GM18861 (cell line): ENCODE measurements around the gene AGRN.
"Not testable (repeated sequence)": the region's sequence is repeated elsewhere in the genome, so short reads cannot be mapped to it uniquely, and the experiment has no call there.

Experiments
- ATAC-seq: cut with Tn5 transposase; IDR thresholded peaks from one replicate; pipeline ENCODE4 v1.9.1; 2021; ENCODE audit not compliant: unreplicated experiment

The AGRN gene

DNA sequence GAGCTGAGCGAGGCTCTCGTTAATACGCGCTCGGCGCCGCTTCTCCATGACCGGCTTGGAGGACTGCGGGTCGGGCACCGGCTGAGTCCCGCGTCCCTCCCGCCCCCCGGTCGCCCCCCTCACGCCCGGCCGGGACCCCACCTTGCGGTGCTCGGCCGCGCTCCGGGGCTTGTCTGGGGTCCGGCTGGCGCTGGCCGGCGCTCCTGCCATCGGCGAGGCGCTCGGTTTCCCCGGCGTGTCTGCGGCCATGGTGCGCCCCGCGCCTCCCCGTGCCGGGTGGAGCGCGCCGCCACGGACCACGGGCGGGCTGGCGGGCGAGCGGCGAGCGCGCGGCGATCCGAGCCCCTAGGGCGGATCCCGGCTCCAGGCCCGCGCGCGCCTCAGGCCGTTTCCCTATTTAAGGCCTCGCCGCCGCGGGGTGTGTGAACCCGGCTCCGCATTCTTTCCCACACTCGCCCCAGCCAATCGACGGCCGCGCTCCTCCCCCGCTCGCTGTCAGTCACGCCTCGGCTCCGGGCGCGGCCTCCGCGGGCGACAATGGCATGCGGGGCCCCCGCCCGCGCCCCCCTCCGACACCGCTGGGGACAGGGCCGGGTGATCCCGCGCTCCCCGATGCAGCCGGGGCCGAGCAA lies 20.1 kb upstream of the AGRN start, which contains the start of gene HES4:
Gene HES4, minus strand, starts transcription at position 373 of the 632 bp plus-strand sequence. Its CDS starts 124 bp downstream, at position 249.
- ATAC-seq, result no peak

DNA sequence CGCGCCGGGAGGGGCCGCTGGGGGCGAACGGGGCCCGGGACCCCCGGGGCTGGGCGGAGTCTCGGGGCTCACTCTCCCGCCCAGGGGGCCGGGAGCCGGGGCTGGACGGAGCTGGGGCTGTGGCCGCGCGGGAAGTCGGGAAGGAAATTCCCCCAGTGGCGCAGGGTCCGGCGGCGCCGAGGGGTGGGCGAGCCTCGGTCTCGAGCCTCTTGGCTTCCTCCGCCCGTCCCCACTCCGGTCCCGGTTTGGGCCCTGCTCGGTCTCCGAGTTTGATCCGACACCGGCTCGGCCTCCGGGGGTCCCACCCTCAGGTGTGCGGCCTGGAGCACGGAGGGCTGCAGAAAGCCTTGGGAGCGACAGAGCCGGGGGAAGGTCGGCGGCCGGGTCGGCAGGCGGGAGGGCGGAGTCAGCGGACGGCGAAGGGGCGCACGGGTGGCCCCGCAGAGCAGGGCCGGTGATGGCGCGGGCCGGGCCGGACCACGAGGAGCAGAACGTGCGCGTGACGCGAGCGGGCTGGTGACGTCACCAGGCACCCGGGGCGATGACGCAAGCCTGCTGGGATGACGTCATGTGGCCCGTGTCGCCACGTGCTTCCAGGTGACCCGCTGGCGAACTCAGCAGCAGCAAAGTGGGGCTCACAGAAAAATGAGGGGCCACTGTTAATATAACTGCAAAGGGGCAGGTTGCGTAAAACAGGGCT lies 19.4 kb upstream of the AGRN start:
- ATAC-seq, result no peak

DNA sequence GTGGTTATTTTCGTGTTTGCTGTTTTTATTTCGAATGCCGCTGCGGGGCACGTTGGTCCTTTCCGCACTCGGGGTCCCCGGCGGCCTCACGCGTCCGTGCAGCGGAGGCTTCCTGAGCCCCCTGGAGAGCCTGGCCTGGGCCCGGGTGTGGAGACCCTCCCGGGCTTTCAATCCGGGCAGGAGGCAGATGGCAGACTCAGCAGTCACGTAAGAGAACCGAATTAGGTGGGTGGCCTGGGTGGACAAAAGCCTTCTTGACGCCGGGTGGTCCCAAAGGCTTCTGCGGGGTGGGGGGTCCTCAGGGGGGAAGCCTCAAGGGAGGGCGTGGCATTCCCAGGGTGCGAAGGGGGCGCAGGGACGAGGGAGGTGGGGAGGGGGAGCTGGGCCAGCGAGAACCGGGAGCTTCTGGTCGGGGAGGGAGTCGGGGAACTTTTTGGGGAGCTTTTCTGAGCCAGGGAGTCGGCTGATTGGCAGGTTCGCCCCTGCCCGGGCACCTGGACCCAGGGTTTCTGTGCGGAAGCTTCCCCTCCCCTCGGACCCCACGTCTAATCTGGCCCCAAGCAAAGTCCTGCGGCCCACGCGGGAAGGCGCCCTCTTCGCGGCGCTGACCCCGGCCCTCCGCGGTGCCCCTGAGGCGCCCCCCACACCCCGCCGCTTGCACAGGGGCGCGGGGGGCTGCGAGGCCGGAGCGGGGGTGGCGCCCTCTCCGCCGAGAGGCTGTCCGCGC lies 18.7 kb upstream of the AGRN start:
- ATAC-seq, result no peak

DNA sequence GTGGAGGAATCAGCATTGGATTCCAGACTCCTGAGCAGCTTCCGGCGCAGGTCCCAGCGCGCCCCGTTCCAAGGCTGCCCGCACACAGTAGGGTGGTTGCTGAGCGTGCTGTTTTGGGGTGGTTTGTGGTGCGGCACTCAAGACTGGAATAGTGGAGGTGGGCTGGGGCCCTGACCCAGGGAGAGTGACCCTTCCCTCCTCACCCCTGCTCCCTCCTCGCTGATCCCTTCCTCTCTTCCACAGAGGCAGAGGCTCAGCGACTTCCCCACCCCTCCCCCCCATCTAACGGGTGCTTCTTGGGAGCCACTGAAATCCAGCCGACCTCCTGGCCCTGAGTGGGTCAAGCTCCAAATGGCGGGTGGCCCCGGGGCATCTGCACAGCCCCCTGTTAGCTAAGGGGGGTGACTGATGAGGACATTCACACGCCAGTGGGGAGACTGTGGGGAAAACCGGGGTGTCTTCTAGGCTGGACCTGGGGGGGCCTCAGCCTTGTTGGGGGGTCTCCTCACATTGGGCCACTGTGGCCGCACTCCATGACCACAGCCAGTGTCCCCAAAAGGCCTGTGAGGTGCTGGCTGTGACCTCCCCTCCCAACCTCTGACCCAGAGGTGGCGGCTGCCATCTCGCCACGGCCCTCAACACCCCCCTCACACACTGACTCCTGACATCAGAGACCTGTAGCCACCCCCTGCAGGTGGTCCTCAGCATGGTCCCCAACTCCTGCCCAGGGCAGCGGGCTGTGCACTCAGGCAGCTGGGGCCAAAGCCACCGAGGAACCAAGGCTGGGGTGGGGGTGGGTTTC lies 16.1 kb upstream of the AGRN start:
- no peak for ATAC-seq

DNA sequence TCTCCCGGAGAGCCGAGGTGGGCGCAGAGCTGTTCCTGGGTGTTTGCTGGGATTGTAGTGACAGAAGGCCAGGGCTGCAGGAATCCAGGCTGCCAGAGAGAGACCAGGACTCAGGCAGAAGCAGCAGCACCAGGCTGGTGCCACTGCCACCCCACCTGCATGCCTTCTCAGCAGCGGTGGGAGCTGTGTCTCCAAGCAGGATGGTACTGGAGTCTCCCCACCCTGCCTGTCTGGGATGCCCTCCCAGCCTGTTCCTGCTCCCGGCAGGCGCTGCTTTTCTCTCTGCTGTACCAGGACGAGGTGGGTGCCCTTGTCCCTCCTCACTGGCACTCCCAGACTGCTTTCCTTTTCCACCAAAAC lies 15.5 kb upstream of the AGRN start:
- no peak for ATAC-seq

DNA sequence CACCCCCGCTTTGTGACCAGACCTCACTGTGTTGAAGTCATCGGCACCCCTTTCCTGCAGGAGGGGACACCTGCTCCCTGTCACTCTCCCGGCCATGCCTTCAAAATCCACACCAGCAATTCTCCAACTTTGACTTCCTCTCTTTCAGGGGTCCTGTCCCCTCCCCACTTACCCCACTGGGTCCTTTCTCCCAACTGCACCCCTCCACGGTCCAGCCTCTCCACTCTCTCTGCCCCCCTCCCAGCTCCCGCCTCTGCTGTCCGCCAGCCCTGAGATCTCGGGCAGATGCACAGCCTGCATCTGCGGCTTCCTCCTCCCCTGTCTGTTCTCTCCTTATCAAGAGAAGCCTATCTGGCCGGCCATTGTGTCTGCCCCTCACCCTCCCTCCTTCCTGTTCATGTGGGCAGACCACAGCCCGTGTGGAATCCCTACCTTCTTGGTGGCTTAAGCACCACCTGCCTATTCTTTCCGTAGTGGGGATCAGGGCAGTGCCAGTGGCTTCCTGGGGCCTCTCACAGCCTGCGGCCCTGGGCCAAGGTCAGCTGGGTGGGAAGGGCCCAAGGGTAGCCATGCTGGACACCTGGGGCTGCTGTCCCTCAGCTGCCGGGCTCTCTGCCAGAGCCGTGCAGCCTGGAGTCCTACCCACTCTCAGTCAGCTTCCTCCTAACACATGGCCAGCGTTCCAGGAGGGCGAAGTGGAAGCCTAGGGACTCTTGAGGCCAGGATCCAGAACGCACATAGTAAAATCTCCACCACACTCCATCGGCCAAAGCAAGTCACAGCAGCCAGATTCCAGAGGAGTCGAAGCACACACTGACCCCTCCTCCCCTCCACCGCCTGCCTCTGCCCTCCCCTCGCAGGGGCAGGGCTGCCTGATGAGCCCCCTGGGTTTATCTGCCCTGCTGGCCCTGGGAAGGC lies 14.9 kb upstream of the AGRN start:
- no peak for ATAC-seq

DNA sequence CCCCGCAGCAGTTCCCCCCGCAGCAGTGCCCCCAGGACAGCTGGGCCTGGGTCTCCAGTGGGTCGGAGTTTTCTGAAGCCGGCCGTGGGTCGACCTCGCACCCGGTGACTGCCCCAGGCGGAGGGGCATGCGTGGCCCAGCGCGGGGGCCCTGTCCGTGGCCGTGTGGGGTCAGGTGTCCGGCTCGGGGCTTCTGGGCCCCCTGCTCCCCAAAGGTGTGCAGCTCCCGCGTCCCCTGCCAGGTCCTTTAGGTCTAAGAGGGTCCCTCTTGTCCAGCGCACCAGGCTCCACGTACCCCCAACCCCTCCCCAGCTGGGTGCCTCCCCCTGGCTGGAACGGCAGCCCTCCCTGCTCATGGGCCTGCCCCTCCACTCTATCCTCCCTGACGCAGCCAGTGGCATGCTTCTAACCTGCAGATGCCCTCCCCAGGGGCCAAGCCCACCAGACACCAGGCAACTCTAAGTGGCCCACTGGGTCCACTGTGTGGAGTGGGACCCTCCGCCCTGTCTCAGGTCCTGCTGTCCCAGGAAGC lies 14.1 kb upstream of the AGRN start:
- ATAC-seq, result no peak

DNA sequence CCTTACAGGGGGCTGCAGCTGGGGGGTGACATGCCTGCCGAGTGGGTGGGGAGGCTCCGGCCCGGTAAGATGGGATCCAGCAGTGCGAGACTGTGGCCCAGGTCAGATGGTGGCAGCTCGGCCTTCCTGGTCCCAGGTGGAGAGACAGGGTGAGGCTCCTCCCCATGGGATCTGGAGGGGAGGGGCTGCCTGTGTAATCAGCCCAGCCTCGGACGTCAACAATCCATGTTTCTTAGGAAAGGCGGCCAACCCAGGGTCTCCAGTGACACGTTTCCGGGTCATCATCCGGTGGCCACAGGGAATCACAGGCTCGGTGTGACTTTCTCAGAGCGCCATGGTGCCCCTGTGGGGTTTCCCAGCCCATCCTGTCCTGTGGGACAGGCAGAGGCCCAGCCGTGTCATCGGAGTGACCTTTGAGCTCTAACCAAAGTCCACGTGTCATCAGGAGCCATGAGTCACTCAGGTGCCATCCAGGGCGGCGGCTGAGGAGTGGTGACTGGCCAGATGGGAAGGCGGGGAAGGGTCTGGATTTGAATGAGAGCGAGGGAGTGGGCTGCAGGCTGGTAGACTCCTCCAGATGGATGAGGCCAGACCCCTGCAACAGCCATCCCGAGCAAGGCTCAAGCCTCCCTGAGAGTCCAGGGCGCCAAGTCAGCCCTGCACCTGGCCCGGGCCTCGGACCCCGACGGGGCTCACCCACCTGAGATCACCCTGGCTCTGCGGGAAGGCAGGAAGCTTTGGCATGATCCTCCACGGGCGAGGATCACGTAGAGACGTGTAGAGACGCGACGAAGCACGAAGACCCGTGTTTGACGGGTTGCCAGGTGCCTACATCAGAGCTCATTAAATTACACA lies 13.4 kb upstream of the AGRN start:
- ATAC-seq, result no peak

DNA sequence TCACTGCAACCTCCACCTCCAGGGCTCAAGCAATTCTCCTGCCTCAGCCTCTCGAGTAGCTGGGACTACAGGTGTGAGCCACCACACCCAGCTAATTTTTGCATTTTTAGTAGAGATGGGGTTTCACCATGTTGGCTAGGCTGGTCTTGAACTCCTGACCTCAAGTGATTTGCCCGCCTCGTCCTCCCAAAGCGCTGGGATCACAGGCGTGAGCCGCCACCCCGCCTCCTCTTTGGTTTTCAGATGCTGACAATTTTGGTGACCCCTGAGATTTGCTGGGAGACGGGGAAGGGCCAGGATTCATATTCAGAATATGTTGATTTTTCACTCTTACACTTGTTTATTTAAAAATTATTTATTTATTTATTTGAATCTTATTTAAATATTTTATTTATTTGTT lies 9.8 kb upstream of the AGRN start:
- not testable (repeated sequence) for ATAC-seq

DNA sequence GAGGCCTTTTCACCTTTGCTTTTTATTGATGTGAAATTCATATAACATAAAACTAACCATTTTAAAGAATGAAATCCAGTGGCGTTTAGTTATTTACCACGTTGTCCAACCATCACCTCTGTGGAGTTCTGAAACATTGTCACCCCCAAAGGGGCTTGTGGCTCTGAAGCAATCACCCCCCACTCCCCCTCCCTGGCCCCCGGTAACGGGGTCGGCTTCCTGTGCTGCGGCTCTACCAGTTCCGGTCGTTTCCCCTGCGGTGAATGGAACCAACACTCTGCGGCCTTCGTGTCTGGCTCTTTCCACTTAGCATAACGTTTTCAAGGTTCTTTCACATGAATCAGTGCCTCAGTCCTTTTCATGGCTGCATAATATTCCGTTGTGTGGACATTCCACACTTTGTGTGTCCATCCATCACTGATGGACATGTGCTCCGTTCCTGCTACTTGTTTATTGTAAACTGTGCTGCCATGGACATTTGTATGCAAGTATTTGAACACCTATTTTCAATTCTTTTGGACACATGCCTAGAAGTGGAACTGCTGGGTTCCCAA lies 8.4 kb upstream of the AGRN start:
- no peak for ATAC-seq

DNA sequence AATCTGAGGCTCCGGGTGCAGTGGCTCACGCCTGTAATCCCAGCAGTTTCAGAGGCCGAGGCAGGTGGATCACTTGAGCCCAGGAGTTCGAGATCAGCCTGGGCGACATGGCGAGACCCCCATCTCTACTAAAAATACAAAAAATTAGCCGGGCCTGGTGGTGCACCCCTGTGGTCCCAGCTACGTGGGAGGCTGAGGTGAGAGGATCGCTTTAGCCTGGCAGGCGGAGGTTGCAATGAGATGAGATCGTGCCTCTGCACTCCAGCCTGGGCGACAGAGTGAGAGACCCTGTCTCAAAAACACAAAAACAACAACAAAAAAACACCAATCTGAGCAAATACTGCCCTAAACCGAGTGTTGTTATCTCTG lies 7.2 kb upstream of the AGRN start:
- not testable (repeated sequence) for ATAC-seq

DNA sequence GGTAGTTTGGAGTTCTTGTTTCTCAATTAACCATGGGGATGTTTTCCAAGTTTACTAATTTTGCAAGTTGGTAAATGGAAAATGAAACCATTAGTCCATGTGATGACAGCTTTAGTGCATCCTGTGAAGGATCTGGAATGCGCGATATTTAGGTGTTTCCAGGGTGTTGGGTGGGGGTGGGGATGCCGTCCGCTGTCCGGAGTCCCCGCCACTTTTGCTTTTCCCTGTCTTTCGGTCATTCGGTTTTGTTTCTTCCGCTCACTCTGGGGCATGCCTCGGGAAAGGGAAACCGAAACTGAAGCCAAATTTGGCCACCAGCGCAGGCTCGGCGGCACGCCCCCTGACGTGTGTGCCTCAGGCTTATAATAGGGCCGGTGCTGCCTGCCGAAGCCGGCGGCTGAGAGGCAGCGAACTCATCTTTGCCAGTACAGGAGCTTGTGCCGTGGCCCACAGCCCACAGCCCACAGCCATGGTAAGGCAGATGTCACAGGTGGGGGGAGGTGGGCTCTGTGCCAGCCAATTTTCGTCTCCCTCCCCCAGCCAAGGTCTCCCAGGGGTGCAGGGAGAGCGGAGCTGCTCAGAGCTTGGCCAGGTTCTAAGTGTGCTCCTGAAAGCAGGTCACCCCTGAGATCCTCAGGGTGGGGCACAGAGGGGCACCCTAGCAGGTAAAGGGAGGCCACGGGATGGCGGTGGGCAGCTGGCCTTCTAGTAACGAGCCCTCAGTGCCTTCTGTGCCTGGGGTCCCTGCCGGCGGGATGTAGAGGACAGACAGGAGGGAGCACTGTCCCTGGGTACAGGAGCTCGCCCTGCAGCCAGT lies 6.6 kb upstream of the AGRN start, which contains the start of gene ISG15:
Gene ISG15, plus strand, starts transcription at position 393 of the 817 bp plus-strand sequence. Its CDS starts 77 bp downstream, at position 470.
- ATAC-seq, result peak; percentile 77

DNA sequence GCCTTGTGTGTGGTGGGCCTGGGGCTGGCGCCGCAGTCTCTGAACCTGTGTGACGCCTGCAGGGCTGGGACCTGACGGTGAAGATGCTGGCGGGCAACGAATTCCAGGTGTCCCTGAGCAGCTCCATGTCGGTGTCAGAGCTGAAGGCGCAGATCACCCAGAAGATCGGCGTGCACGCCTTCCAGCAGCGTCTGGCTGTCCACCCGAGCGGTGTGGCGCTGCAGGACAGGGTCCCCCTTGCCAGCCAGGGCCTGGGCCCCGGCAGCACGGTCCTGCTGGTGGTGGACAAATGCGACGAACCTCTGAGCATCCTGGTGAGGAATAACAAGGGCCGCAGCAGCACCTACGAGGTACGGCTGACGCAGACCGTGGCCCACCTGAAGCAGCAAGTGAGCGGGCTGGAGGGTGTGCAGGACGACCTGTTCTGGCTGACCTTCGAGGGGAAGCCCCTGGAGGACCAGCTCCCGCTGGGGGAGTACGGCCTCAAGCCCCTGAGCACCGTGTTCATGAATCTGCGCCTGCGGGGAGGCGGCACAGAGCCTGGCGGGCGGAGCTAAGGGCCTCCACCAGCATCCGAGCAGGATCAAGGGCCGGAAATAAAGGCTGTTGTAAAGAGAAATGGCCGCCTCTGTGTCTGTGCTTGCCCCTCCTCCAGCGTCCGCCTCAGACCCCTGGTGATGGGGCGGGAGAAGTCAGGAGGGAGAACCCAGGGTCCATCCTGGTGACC lies 5.8 kb upstream of the AGRN start:
- ATAC-seq, result no peak

DNA sequence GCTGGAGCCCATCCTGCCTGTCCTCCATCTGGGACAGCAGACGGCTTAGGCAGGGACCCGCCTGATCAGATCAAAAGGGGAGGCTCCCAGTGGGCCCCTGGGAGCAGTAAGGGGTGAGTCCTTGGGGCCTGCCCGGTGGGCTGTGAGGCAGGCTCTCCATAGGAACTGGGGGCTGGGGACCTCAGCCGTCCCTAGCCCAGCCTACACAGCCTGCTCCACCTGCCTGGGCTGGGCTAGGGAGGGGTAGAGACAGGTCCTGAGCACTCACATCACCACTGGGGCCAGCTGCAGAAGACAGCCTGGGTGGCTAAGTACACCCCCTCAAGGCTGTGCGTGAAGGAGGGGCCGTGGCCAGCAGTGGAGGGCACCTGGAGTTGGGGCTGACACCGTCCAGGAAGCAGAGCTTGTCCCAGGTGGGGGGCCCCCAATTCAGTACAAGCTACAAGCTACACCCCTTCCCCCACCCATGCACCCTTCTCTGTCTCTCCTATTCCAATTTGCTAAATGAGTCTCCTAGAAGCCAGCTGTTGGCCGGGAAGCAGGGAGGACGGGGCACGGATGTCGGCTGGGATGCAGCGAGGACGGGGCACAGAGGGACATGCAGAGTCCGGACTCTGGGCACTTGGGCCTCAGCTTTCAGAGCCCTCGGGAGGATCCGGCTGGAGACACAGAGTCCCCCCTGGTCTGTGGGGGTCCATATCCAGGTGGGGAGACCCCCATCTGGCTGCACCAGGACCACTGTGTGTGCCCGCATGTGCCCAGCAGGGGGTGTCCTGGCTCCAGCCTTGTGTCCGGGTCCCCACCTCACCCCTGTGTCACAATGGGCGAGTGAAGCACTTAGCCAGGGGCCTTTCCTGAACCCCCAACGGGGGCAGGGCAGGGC lies 4.9 kb upstream of the AGRN start:
- no peak for ATAC-seq

DNA sequence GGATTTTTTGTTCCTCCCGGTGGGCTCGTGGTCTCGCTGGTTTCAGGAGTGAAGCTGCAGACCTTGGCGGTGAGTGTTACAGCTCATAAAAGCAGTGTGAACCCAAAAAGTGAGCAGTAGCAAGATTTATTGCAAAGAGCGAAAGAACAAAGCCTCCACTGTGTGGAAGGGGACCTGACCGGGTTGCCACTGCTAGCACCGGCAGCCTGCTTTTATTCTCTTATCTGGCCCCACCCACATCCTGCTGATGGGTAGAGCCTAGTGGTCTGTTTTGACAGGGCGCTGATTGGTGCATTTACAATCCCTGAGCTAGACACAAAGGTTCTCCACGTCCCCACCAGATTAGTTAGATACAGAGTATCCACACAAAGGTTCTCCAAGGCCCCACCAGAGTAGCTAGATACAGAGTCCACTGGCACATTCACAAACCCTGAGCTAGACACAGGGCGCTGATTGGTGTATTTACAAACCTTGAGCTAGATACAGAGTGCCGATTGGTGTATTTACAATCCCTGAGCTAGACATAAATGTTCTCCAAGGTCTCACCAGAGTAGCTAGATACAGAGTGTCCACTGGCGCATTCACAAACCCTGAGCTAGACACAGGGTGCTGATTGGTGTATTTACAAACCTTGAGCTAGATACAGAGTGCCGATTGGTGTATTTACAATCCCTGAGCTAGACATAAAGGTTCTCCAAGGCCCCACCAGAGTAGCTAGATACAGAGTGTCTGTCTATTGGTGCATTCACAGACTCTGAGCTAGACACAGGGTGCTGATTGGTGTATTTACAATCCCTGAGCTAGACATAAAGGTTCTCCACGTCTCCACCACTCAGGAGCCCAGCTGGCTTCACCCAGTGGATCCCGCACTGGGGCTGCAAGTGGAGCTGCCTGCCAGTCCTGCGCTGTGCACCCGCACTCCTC lies 2.3 kb upstream of the AGRN start:
- not testable (repeated sequence) for ATAC-seq
